ENCODE results near the gene ANKRD12.

ANKRD12 gene

DNA sequence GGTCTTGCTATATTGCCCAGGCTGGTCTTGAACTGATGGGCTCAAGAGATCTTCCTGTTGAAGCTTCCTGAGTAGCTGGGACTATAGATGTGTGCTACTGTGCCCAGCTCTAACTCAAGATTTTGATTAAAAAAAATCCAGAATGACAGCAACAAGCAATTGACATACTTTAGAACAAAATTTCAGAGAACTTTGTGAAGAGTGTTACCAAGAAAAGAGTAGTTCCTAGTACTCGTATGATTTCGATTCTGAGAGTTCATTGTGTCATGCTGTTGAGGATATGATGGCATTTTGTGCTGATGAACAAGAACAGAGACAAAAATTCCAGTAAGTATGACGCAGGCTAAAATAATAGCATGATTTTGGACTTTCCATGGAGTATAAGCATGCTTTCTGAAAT lies 107.8 kb downstream of the ANKRD12 start:
- no peak for DNase-seq (ENCODE audit: extremely low read depth, insufficient read length)
- Histone ChIP-seq H3K4me3 (replicated peaks; ENCODE audit: low read depth, low read length) (no peak overlapping the region), H3K27me3 (replicated peaks; ENCODE audit: control insufficient read depth, insufficient read depth, low read length) (no peaks in the 10 kb centered on the region), H3K36me3 (ENCODE audit: control insufficient read depth, insufficient read depth, low read length) (peaks cover 1% of the 10 kb centered on the region; the same call in 1 of the 2 replicates)
- TF ChIP-seq, protein P1, sequence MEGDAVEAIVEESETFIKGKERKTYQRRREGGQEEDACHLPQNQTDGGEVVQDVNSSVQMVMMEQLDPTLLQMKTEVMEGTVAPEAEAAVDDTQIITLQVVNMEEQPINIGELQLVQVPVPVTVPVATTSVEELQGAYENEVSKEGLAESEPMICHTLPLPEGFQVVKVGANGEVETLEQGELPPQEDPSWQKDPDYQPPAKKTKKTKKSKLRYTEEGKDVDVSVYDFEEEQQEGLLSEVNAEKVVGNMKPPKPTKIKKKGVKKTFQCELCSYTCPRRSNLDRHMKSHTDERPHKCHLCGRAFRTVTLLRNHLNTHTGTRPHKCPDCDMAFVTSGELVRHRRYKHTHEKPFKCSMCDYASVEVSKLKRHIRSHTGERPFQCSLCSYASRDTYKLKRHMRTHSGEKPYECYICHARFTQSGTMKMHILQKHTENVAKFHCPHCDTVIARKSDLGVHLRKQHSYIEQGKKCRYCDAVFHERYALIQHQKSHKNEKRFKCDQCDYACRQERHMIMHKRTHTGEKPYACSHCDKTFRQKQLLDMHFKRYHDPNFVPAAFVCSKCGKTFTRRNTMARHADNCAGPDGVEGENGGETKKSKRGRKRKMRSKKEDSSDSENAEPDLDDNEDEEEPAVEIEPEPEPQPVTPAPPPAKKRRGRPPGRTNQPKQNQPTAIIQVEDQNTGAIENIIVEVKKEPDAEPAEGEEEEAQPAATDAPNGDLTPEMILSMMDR (IDR thresholded peaks at IDR 0.05; ENCODE audit: insufficient read depth, low read length, poor library complexity, severe bottlenecking) = no peak

DNA sequence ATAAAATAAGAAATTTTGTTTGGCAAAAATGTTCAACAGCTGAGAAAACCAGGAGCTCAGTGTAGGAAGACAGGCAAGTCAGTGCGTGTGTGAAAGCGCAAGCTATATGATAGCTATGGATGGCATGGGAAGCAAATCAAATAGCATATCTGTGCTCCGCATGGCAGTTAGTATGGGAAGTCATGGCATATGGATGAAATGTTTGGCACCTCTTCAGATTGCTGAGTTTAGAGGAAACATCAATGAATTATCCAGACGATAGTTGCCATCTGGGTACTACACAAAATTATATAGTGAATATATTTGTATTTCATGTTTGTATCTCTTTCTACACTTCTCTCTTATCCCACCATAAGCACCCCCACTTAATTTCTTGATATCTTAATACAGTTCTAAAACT lies 112.1 kb downstream of the ANKRD12 start:
- TF ChIP-seq, protein P1 (IDR thresholded peaks at IDR 0.05; ENCODE audit: insufficient read depth, low read length, poor library complexity, severe bottlenecking) = no peak
- DNase-seq (ENCODE audit: extremely low read depth, insufficient read length) = no peak
- Histone ChIP-seq H3K27me3 (replicated peaks; ENCODE audit: control insufficient read depth, insufficient read depth, low read length) (no peaks in the 10 kb centered on the region), H3K4me3 (replicated peaks; ENCODE audit: low read depth, low read length) (no peak overlapping the region), H3K36me3 (ENCODE audit: control insufficient read depth, insufficient read depth, low read length) (peaks cover 3% of the 10 kb centered on the region)

DNA sequence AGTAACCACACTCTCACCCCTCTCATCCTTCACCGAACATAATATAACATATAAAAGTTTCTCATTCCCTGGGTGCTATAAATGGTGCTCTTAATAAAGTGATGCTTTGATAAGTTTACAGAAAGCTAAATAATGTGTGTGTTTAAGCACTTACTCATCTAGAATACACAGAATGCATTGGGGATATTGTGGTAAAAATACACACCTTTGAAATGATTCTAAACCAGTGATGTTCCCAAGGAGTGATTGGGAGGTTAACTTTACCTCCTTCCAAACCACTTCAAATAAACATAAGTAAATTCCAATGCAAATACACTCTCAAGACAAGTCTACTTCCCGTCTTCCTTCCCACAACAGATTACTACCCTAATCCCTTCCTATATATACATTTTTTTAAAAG lies 112.7 kb downstream of the ANKRD12 start:
- H3K4me3 ChIP-seq (replicated peaks; ENCODE audit: low read depth, low read length) = no peak overlapping the region
- H3K27me3 ChIP-seq (replicated peaks; ENCODE audit: control insufficient read depth, insufficient read depth, low read length) = no peaks in the 10 kb centered on the region
- DNase-seq (ENCODE audit: extremely low read depth, insufficient read length) = no peak
- H3K36me3 ChIP-seq (ENCODE audit: control insufficient read depth, insufficient read depth, low read length) = peaks cover 3% of the 10 kb centered on the region
- TF ChIP-seq, protein P1 (IDR thresholded peaks at IDR 0.05; ENCODE audit: insufficient read depth, low read length, poor library complexity, severe bottlenecking) = no peak

DNA sequence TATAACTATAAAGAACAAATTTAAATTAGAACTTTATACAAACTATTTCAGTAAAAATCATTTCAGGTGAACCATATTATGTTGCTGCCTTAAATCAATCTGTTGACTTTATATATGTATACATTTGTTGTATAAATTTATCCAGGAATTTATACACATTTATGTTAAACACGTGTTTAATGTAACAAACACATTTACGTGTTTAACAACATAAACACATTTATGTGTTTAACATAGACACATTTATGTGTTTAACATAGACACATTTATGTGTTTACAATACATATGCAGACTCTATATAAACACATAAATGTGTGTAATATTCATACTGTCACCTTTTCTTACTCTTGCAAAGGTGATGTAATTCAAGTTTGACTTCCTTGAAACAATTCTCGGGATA lies 122.6 kb downstream of the ANKRD12 start:
- no peaks in the 10 kb centered on the region for H3K27me3 ChIP-seq (replicated peaks; ENCODE audit: control insufficient read depth, insufficient read depth, low read length)
- no peak for DNase-seq (ENCODE audit: extremely low read depth, insufficient read length)
- TF ChIP-seq, protein P1 (IDR thresholded peaks at IDR 0.05; ENCODE audit: insufficient read depth, low read length, poor library complexity, severe bottlenecking) = no peak
- no peak overlapping the region for H3K4me3 ChIP-seq (replicated peaks; ENCODE audit: low read depth, low read length)
- H3K36me3 ChIP-seq (ENCODE audit: control insufficient read depth, insufficient read depth, low read length) = no peaks in the 10 kb centered on the region

DNA sequence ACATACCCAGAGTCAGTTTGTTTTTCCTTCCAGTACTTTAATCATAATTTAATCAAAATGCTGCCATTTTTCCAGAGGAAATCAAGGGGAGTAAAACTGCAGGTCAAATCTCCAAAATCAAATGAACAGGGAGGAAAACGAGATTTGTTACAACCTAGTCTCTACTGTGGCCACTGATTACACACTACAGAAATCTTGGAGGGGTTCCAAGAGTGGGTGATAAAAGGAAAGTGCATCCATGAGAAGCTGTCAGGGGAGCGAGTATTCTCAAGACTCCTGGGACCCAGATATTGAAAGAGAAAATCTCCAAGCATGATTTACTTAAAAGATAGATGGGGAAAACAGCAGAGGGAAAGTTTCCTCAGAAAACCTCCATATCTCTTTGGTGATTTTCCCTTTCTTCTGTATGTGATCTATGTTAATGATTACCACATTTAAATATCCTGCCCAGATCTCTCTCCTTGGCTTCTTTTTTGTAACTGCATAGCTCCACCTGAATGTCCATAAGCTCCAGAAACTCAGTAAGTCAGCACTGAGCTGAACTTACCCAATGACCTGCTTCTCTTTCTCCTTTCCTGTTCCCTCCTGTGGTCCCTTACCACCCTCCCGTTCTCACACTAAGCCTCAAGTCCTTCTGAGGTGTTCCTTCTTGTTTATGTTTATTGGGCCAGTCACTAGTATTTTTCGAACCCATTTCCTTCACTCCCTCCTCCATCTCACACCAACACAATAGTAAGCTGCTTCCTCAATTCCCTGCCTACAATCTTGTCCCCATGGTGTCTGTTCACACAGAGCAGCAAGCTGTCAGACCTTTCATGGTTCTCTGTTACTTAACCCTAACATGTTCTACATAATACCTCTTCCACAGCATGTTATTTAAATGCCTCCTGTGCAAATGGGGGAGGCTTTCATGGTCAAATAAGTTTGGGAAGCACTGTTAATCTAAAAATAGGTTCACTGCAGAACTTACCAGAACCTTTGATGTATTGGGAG lies 124.1 kb downstream of the ANKRD12 start:
- H3K4me3 ChIP-seq (replicated peaks; ENCODE audit: low read depth, low read length) = no peak overlapping the region
- TF ChIP-seq, protein P1 (IDR thresholded peaks at IDR 0.05; ENCODE audit: insufficient read depth, low read length, poor library complexity, severe bottlenecking) = no peak
- H3K36me3 ChIP-seq (ENCODE audit: control insufficient read depth, insufficient read depth, low read length) = peaks cover 4% of the 10 kb centered on the region
- no peaks in the 10 kb centered on the region for H3K27me3 ChIP-seq (replicated peaks; ENCODE audit: control insufficient read depth, insufficient read depth, low read length)
- no peak for DNase-seq (ENCODE audit: extremely low read depth, insufficient read length)
